ENCODE data around the gene STIMATE. TPM values are rescaled to one million over a fixed set of nuclear protein-coding genes. Genes with fewer than 3 reads are reported as not detected.

Gene STIMATE
- total RNA-seq, 5 donors from 2014 or later (not counting 1 experiment from before 2014, with no cell fraction given) = 37.3 to 61.8 (median 52.9) TPM

DNA sequence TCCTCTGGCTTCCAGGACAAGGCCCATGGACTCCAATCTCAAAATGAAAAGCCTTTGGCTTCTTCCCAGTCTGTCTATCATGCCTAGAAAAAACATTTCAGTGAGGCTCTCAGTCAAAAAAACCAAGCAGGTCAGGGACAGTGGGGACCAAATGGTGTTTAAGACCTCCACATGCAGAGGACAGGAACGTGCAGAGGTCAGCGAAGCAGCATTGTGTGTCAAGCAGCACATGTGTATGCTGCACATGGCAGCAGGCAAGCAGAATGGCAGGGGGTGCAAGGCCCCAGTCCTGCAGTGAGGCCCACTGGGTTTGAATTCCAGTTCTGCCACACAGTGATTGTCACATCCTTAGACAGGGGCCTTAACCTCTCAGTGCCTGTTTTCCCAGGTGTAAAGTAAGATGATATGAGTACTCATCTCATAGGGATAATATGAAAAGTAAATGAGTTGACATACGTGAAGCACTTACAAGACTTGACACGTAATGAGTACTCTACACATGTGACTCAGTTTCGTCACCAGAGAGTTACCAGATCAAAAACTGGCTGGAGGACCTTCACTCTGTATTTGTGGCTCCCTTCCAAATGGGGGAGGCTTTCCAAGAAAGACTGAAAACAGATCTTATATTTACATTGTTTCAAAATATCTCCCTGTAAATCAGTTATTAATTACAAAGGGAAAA lies 11.2 kb downstream of the STIMATE start:
- H3K4me1 ChIP-seq (ENCODE audit: control insufficient read depth in 1 of 2, extremely low read depth in 1 of 2, insufficient read depth in 2 of 2, low read length in 2 of 2) = peaks cover 0 to 6% of the 10 kb centered on the region in 2 experiments
- no peak overlapping the region for H3K4me3 ChIP-seq (ENCODE audit: control insufficient read depth in 1 of 2, extremely low read depth in 1 of 2, low read length in 1 of 2)
- H3K36me3 ChIP-seq (ENCODE audit: control insufficient read depth in 2 of 2, extremely low read depth in 1 of 2, insufficient read depth in 1 of 2, low read length in 1 of 2) = peaks cover 0 to 5% of the 10 kb centered on the region in 2 donors
- H3K36me3 Mint-ChIP-seq = peaks cover 37% of the 10 kb centered on the region
- WGBS (ENCODE audit: insufficient coverage) = 100% methylated on average over 2 of the region's 5 CpGs
- CTCF ChIA-PET = no interaction called here
- no peak overlapping the region for H3K4me3 Mint-ChIP-seq
- no peaks in the 10 kb centered on the region for H3K27me3 ChIP-seq (replicated peaks in 1 of 2; ENCODE audit: control insufficient read depth in 2 of 2, extremely low read depth in 1 of 2, insufficient read depth in 2 of 2, low read length in 1 of 2)
- no peak for ATAC-seq (replicated peaks in 1 of 4)
- no peak for DNase-seq
- no peak overlapping the region for H3K27ac Mint-ChIP-seq
- no peaks in the 10 kb centered on the region for H3K9me3 Mint-ChIP-seq
- POLR2A ChIA-PET = no interaction called here
- H3K4me1 Mint-ChIP-seq = peaks cover 20 to 26% (median 23%) of the 10 kb centered on the region in 3 donors
- no peak overlapping the region for H3K27ac ChIP-seq (ENCODE audit: low read length)
- H3K9me3 ChIP-seq = no peaks in the 10 kb centered on the region
- no peaks in the 10 kb centered on the region for H3K27me3 Mint-ChIP-seq

GRCh38 chr3:52882377-52882776 lies 15.0 kb downstream of the STIMATE start:
- DNase-seq (no peak), ATAC-seq (replicated peaks in 1 of 4) (no peak)
- no peaks in the 10 kb centered on the region for H3K27me3 Mint-ChIP-seq
- WGBS (ENCODE audit: insufficient coverage) = 86% methylated on average over 1 of the region's 4 CpGs
- no peak overlapping the region for H3K4me3 ChIP-seq (ENCODE audit: control insufficient read depth in 1 of 2, extremely low read depth in 1 of 2, low read length in 1 of 2)
- H3K36me3 Mint-ChIP-seq = peaks cover 46% of the 10 kb centered on the region
- no peak overlapping the region for H3K4me3 Mint-ChIP-seq
- H3K4me1 ChIP-seq (ENCODE audit: control insufficient read depth in 1 of 2, extremely low read depth in 1 of 2, insufficient read depth in 2 of 2, low read length in 2 of 2) = no peaks in the 10 kb centered on the region
- peaks cover 8 to 13% (median 9%) of the 10 kb centered on the region in 3 donors for H3K4me1 Mint-ChIP-seq
- peaks cover 0 to 7% of the 10 kb centered on the region in 2 donors for H3K36me3 ChIP-seq (ENCODE audit: control insufficient read depth in 2 of 2, extremely low read depth in 1 of 2, insufficient read depth in 1 of 2, low read length in 1 of 2)
- ChIA-PET POLR2A (no interaction called here), CTCF (interaction anchor here in 1 of 2 donors (1.1 kb wide), 1 partner anchor 17 kb away, joined by 3 read pairs; no protein-coding TSS in a partner anchor)
- H3K27me3 ChIP-seq (replicated peaks in 1 of 2; ENCODE audit: control insufficient read depth in 2 of 2, extremely low read depth in 1 of 2, insufficient read depth in 2 of 2, low read length in 1 of 2) = no peaks in the 10 kb centered on the region
- H3K27ac Mint-ChIP-seq = no peak overlapping the region
- H3K9me3 Mint-ChIP-seq = no peaks in the 10 kb centered on the region
- no peak overlapping the region for H3K27ac ChIP-seq (ENCODE audit: low read length)
- no peaks in the 10 kb centered on the region for H3K9me3 ChIP-seq

DNA sequence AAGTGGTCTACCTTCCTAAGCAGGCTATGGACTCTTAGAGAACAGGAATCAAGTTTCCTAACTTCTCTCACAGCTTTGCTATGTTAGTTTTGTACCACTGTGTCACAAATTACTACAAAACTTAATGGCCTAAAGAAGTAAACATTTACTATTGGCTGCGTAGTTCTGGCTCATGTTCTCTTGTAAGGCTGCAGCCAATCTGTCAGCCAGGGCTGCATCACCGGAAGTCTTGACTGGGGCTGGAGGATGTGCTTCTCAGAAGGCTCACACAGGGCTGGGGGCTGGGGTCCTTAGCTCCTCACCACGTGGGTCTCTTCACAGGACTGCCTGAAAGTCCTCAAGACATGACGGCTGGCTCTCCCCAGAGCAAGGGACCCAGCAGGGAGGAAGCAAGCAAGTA lies 15.5 kb downstream of the STIMATE start:
- H3K36me3 Mint-ChIP-seq = peaks cover 45% of the 10 kb centered on the region
- H3K4me1 Mint-ChIP-seq = peaks cover 8 to 13% (median 12%) of the 10 kb centered on the region in 3 donors
- no peak for DNase-seq
- Histone ChIP-seq H3K4me1 (ENCODE audit: control insufficient read depth in 1 of 2, extremely low read depth in 1 of 2, insufficient read depth in 2 of 2, low read length in 2 of 2) (no peaks in the 10 kb centered on the region), H3K27ac (ENCODE audit: low read length) (no peak overlapping the region), H3K36me3 (ENCODE audit: control insufficient read depth in 2 of 2, extremely low read depth in 1 of 2, insufficient read depth in 1 of 2, low read length in 1 of 2) (peaks cover 0 to 7% of the 10 kb centered on the region in 2 donors), H3K4me3 (ENCODE audit: control insufficient read depth in 1 of 2, extremely low read depth in 1 of 2, low read length in 1 of 2) (no peak overlapping the region), H3K27me3 (replicated peaks in 1 of 2; ENCODE audit: control insufficient read depth in 2 of 2, extremely low read depth in 1 of 2, insufficient read depth in 2 of 2, low read length in 1 of 2) (no peaks in the 10 kb centered on the region), H3K9me3 (no peaks in the 10 kb centered on the region)
- H3K4me3 Mint-ChIP-seq = no peak overlapping the region
- H3K27me3 Mint-ChIP-seq = no peaks in the 10 kb centered on the region
- no peaks in the 10 kb centered on the region for H3K9me3 Mint-ChIP-seq
- WGBS (ENCODE audit: insufficient coverage) = 86% methylated on average over 4 of the region's 4 CpGs
- no peak overlapping the region for H3K27ac Mint-ChIP-seq
- ChIA-PET CTCF (interaction anchor here in 1 of 2 donors (1.1 kb wide), 1 partner anchor 18 kb away, joined by 3 read pairs; no protein-coding TSS in a partner anchor), POLR2A (no interaction called here)
- no peak for ATAC-seq (replicated peaks in 1 of 4)

DNA sequence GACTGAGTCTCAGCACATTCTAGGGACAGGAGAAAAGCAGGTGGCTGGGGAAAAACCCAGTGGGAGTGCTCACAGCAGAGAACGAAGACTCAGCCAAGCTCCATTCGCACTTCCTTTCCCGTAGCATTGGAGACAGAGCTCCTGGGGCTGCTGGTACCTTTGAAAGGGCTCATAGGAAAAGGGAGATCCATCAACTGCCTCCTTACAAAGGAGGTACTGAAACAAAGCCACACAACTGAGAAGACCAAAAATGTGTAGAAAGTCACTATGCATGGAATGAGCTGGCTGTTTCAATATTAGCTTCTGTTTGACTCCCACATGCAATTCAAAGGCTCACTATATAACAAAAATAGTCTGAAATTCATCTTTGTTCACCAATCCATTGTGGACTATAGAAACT lies 16.9 kb downstream of the STIMATE start:
- peaks cover 0 to 3% of the 10 kb centered on the region in 2 experiments for H3K4me1 ChIP-seq (ENCODE audit: control insufficient read depth in 1 of 2, extremely low read depth in 1 of 2, insufficient read depth in 2 of 2, low read length in 2 of 2)
- DNase-seq (no peak), ATAC-seq (replicated peaks in 1 of 4) (no peak)
- H3K36me3 Mint-ChIP-seq = peaks cover 34% of the 10 kb centered on the region
- no peak overlapping the region for H3K4me3 Mint-ChIP-seq
- ChIA-PET POLR2A (interaction anchor here in 1 of 2 donors (1.1 kb wide), 1 partner anchor 12 kb away, joined by 8 read pairs; no protein-coding TSS in a partner anchor), CTCF (no interaction called here)
- H3K27me3 ChIP-seq (replicated peaks in 1 of 2; ENCODE audit: control insufficient read depth in 2 of 2, extremely low read depth in 1 of 2, insufficient read depth in 2 of 2, low read length in 1 of 2) = no peaks in the 10 kb centered on the region
- H3K27ac Mint-ChIP-seq = no peak overlapping the region
- H3K9me3 Mint-ChIP-seq = no peaks in the 10 kb centered on the region
- no peaks in the 10 kb centered on the region for H3K27me3 Mint-ChIP-seq
- H3K4me3 ChIP-seq (ENCODE audit: control insufficient read depth in 1 of 2, extremely low read depth in 1 of 2, low read length in 1 of 2) = no peak overlapping the region
- peaks cover 0 to 5% of the 10 kb centered on the region in 2 donors for H3K36me3 ChIP-seq (ENCODE audit: control insufficient read depth in 2 of 2, extremely low read depth in 1 of 2, insufficient read depth in 1 of 2, low read length in 1 of 2)
- peaks cover 13 to 25% (median 24%) of the 10 kb centered on the region in 3 donors for H3K4me1 Mint-ChIP-seq
- H3K9me3 ChIP-seq = no peaks in the 10 kb centered on the region
- no peak overlapping the region for H3K27ac ChIP-seq (ENCODE audit: low read length)
- 100% methylated on average over 1 of the region's 3 CpGs for WGBS (ENCODE audit: insufficient coverage)

GRCh38 chr3:52880047-52880446 lies 17.3 kb downstream of the STIMATE start:
- H3K4me3 Mint-ChIP-seq = no peak overlapping the region
- Histone ChIP-seq H3K36me3 (ENCODE audit: control insufficient read depth in 2 of 2, extremely low read depth in 1 of 2, insufficient read depth in 1 of 2, low read length in 1 of 2) (peaks cover 0 to 5% of the 10 kb centered on the region in 2 donors), H3K4me3 (ENCODE audit: control insufficient read depth in 1 of 2, extremely low read depth in 1 of 2, low read length in 1 of 2) (no peak overlapping the region), H3K27ac (ENCODE audit: low read length) (no peak overlapping the region), H3K27me3 (replicated peaks in 1 of 2; ENCODE audit: control insufficient read depth in 2 of 2, extremely low read depth in 1 of 2, insufficient read depth in 2 of 2, low read length in 1 of 2) (no peaks in the 10 kb centered on the region), H3K4me1 (ENCODE audit: control insufficient read depth in 1 of 2, extremely low read depth in 1 of 2, insufficient read depth in 2 of 2, low read length in 2 of 2) (peaks cover 2 to 7% of the 10 kb centered on the region in 2 experiments), H3K9me3 (no peaks in the 10 kb centered on the region)
- peaks cover 29% of the 10 kb centered on the region for H3K36me3 Mint-ChIP-seq
- DNase-seq (no peak), ATAC-seq (replicated peaks in 1 of 4) (no peak)
- ChIA-PET CTCF (interaction anchor here in 1 of 2 donors (1.3 kb wide), 1 partner anchor 13 kb away, joined by 7 read pairs; no protein-coding TSS in a partner anchor), POLR2A (interaction anchor here in 1 of 2 donors (1.1 kb wide), 1 partner anchor 13 kb away, joined by 8 read pairs; no protein-coding TSS in a partner anchor)
- no peaks in the 10 kb centered on the region for H3K27me3 Mint-ChIP-seq
- no peak overlapping the region for H3K27ac Mint-ChIP-seq
- peaks cover 17 to 29% (median 28%) of the 10 kb centered on the region in 3 donors for H3K4me1 Mint-ChIP-seq
- no peaks in the 10 kb centered on the region for H3K9me3 Mint-ChIP-seq
- WGBS (ENCODE audit: insufficient coverage) = 80% methylated on average over 2 of the region's 5 CpGs

- 100% methylated on average over 2 of the region's 4 CpGs for WGBS (ENCODE audit: insufficient coverage)
- no peak overlapping the region for H3K27ac Mint-ChIP-seq
- no peak for ATAC-seq (replicated peaks in 1 of 4)
- H3K4me1 Mint-ChIP-seq = peaks cover 21 to 34% (median 32%) of the 10 kb centered on the region in 3 donors
- no peaks in the 10 kb centered on the region for H3K27me3 ChIP-seq (replicated peaks in 1 of 2; ENCODE audit: control insufficient read depth in 2 of 2, extremely low read depth in 1 of 2, insufficient read depth in 2 of 2, low read length in 1 of 2)
- no peaks in the 10 kb centered on the region for H3K9me3 Mint-ChIP-seq
- H3K4me1 ChIP-seq (ENCODE audit: control insufficient read depth in 1 of 2, extremely low read depth in 1 of 2, insufficient read depth in 2 of 2, low read length in 2 of 2) = peaks cover 2 to 8% of the 10 kb centered on the region in 2 experiments
- no peaks in the 10 kb centered on the region for H3K27me3 Mint-ChIP-seq
- CTCF ChIA-PET = interaction anchor here in 1 of 2 donors (1.3 kb wide), 1 partner anchor 13 kb away, joined by 7 read pairs; no protein-coding TSS in a partner anchor
- H3K27ac ChIP-seq (ENCODE audit: low read length) = no peak overlapping the region
- H3K4me3 ChIP-seq (ENCODE audit: control insufficient read depth in 1 of 2, extremely low read depth in 1 of 2, low read length in 1 of 2) = no peak overlapping the region
- POLR2A ChIA-PET = no interaction called here
- no peak for DNase-seq
- no peak overlapping the region for H3K4me3 Mint-ChIP-seq
- H3K9me3 ChIP-seq = no peaks in the 10 kb centered on the region
- peaks cover 25% of the 10 kb centered on the region for H3K36me3 Mint-ChIP-seq
- peaks cover 0 to 5% of the 10 kb centered on the region in 2 donors for H3K36me3 ChIP-seq (ENCODE audit: control insufficient read depth in 2 of 2, extremely low read depth in 1 of 2, insufficient read depth in 1 of 2, low read length in 1 of 2)
Observed at GRCh38 chr3:52879581-52879980, 17.8 kb downstream of the STIMATE start.
